ENCODE data around the gene CSMD2.

Gene CSMD2

GRCh38 chr1:33897092-33897725 lies 267.8 kb downstream of the CSMD2 start:
- DNase-seq: no peak

GRCh38 chr1:33895976-33896375 lies 269.1 kb downstream of the CSMD2 start:
- no peak for DNase-seq

GRCh38 chr1:33895396-33895795 lies 269.6 kb downstream of the CSMD2 start:
- DNase-seq: no peak

GRCh38 chr1:33893147-33893830 lies 271.7 kb downstream of the CSMD2 start:
- no peak for DNase-seq

- no peak for DNase-seq
These were observed 278.5 kb downstream of the CSMD2 start for GRCh38 chr1:33886496-33886895.

- no peak for DNase-seq
These were observed 284.7 kb downstream of the CSMD2 start for GRCh38 chr1:33880305-33880704.

GRCh38 chr1:33878392-33878791 lies 286.6 kb downstream of the CSMD2 start:
- DNase-seq: no peak

GRCh38 chr1:33876970-33877650 lies 287.9 kb downstream of the CSMD2 start:
- no peak for DNase-seq

- DNase-seq: no peak
These were observed 289.2 kb downstream of the CSMD2 start for GRCh38 chr1:33875862-33876261.

GRCh38 chr1:33874636-33875035 lies 290.4 kb downstream of the CSMD2 start:
- no peak for DNase-seq

GRCh38 chr1:33872683-33873082 lies 292.3 kb downstream of the CSMD2 start:
- no peak for DNase-seq

GRCh38 chr1:33872275-33872674 lies 292.8 kb downstream of the CSMD2 start:
- DNase-seq: no peak

- DNase-seq: no peak
These were observed 297.3 kb downstream of the CSMD2 start for GRCh38 chr1:33867684-33868083.

GRCh38 chr1:33866281-33866680 lies 298.7 kb downstream of the CSMD2 start:
- peak in 1 of 3 experiments; percentile 30 for DNase-seq

GRCh38 chr1:33864460-33865389 lies 300.3 kb downstream of the CSMD2 start:
- DNase-seq: peak in 1 of 3 experiments; percentile 16

GRCh38 chr1:33863779-33864178 lies 301.3 kb downstream of the CSMD2 start, which contains the start of gene HMGB4:
Gene HMGB4 (plus strand): TSS chr1:33864079. CDS start chr1:33864192, 113 bp downstream.
- DNase-seq: no peak

- DNase-seq: no peak
These were observed 304.4 kb downstream of the CSMD2 start for GRCh38 chr1:33860671-33861070.

- no peak for DNase-seq
These were observed 310.9 kb downstream of the CSMD2 start for GRCh38 chr1:33854091-33854490.

- no peak for DNase-seq
These were observed 311.6 kb downstream of the CSMD2 start for GRCh38 chr1:33853431-33853830.

GRCh38 chr1:33852711-33853110 lies 312.3 kb downstream of the CSMD2 start:
- no peak for DNase-seq

- no peak for DNase-seq
These were observed 314.5 kb downstream of the CSMD2 start for GRCh38 chr1:33850481-33850880.

- no peak for DNase-seq
These were observed 315.8 kb downstream of the CSMD2 start for GRCh38 chr1:33849211-33849610.

Measured in NCI-H1417 (cell line).